GM12865 (cell line): ENCODE results near the gene RANBP10.
"Not testable (repeated sequence)": the region's sequence is repeated elsewhere in the genome, so short reads cannot be mapped to it uniquely, and the experiment has no call there.

Source experiments
- DNase-seq: peaks from one replicate; pipeline ENCODE4 v3.0.0; 2010; ENCODE audit warnings: low read depth
- H3K4me3 ChIP-seq: 2 replicates; pipeline ENCODE4 v1.5.1; 2011; ENCODE audit warnings: mild to moderate bottlenecking, low read depth, low read length, control low read depth
- TF ChIP-seq, protein P1 (sequence below): IDR thresholded peaks from 2 replicates; pipeline ENCODE4 v1.5.1; 2011; ENCODE audit warnings: low read length, control low read depth, low read depth, inconsistent platforms; ENCODE audit not compliant: insufficient read depth; ENCODE audit errors: missing control alignments

The RANBP10 gene

DNA sequence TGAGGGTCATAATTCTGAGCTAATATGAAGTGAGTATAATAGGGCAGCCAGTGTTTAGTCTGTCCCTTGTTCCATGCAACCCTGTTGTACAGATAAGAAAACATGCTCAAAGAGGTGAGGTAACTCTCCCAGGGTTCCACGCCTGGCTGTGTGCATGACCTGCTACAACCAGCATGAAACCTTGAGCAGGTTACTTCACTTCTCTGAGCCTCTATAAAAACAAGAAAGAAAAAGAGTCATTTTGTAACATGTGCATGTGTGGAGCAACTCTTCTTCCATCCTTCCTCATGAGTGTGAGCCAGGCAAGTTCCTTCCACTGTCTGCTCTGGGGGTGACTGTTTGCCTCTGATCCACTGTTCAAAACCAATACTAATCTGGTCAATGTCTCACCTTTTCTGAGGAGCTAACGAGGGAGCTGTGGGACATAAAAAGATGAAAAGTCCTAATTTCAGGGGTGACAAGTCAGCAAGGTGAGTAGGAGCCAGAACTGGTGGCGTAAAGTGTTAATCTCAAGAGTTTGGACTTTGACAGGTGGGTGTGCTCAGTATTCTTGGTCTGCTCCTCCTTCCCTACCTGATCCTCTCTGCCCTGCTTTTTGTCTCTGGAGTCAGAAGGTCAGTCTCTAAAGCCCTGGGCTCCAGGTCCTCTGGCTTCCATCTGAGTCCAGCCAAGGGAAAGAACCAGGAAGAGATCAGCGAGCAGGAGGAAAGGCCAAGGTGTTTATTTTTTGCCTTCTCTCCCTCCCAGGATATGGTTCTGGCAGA, 108.8 kb downstream of the RANBP10 start:
- TF ChIP-seq, protein P1, sequence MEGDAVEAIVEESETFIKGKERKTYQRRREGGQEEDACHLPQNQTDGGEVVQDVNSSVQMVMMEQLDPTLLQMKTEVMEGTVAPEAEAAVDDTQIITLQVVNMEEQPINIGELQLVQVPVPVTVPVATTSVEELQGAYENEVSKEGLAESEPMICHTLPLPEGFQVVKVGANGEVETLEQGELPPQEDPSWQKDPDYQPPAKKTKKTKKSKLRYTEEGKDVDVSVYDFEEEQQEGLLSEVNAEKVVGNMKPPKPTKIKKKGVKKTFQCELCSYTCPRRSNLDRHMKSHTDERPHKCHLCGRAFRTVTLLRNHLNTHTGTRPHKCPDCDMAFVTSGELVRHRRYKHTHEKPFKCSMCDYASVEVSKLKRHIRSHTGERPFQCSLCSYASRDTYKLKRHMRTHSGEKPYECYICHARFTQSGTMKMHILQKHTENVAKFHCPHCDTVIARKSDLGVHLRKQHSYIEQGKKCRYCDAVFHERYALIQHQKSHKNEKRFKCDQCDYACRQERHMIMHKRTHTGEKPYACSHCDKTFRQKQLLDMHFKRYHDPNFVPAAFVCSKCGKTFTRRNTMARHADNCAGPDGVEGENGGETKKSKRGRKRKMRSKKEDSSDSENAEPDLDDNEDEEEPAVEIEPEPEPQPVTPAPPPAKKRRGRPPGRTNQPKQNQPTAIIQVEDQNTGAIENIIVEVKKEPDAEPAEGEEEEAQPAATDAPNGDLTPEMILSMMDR = no peak
- DNase-seq = no peak
- H3K4me3 ChIP-seq = no peak overlapping the region

DNA sequence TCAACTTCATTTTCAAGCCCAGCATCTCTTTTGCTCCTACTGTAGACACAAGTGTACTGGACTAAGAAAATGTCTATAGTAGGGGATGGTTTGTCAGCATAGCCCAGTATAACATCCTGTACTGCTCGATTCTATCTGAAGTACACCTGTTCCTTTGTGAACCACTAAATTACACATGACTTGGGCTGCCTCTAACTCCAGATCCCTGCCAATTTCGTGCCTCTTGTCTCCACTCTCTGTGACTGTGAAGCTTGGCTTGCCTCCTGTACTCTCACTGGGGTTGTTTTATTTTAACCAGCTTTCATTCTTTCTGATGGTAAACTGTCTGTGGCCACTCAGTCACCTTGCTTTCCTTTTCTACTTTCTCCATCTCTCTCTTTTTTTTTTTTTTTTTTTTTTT, 111.7 kb downstream of the RANBP10 start:
- H3K4me3 ChIP-seq = no peak overlapping the region
- no peak for DNase-seq
- TF ChIP-seq, protein P1 = no peak

DNA sequence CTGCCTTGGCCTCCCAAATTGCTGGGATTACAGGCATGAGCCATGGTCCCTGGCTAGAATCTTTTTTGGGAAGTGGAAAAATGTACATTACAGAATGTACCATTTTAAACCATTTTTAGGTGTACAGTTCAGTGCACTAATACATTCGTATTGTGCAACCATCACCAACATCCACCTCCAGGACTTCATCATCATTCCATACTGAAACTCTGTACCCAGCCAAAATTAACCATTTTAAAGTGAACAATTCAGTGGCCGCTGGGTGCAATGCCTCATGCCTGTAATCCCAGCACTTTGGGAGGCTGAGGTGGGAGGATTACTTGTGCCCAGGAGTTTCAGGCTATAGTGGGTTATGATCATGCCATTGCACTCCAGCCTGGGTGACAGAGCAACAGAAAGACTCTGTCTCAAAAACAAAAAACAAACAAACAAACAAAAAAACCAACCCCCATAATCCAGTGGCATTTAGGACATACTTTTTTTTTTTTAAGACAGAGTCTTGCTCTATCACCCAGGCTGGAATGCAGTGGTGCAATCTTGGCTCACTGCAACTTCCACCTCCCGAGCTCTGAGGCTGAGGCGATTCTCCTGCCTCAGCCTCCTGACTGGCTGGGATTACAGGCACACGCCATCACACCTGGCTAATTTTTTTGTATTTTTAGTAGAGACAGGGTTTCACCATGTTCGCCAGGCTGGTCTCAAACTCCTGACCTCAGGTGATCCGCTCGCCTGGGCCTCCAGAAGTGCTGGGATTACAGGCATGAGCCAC, 112.7 kb downstream of the RANBP10 start:
- not testable (repeated sequence) for DNase-seq, H3K4me3 ChIP-seq

DNA sequence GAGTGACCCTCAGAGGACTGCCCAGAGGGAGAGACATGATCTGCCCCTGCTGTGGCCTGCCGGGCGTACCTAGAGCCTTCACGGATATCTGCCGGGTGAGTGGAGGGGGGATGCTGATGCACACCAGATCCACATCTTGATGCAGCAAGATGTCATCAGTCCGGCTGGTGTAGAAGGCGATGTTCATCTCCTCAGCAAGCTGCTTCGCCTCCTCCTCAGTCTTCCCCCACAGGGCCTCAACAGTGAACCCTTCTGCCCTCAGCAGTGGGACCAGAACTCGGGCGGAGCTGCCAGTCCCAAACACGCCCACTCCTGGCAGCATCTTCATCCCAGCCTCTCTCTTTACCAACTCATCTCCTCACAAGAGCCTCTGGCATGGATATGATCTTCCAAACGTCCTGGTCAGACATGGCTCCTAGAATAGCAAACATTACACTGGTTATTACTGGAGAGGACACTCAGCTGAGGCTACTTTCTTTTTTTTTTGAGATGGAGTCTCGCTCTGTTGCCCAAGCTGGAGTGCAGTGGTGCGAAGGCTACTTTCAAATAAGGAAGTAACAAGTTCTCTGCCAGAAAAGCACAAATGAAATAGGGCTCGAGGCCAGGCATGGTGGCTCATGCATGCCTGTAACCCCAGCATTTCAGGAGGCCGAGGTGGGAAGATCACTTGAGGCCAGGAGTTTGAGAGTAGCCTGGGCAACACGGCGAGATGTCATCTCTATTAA, 120.8 kb downstream of the RANBP10 start:
- TF ChIP-seq, protein P1 = no peak
- no peak for DNase-seq
- no peak overlapping the region for H3K4me3 ChIP-seq

DNA sequence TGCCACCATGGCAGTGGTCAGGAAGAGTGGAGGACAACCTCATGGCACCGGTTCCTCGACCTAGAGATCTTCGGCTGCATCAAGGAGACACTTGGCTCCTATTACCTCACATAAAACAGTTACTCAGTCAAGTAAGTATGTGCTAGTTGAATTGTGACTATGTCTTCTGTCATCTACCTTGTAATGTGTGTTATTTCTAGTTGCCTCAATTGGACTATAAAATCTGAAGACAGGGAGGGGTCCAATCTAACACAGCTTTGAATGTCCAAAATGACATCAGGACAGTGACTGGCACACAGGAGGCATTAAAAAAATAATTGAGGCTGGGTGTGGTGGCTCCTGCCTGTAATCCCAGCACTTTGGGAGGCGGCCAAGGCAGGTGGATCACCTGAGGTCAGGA, 122.6 kb downstream of the RANBP10 start:
- DNase-seq = no peak
- H3K4me3 ChIP-seq = no peak overlapping the region
- TF ChIP-seq, protein P1 = no peak

DNA sequence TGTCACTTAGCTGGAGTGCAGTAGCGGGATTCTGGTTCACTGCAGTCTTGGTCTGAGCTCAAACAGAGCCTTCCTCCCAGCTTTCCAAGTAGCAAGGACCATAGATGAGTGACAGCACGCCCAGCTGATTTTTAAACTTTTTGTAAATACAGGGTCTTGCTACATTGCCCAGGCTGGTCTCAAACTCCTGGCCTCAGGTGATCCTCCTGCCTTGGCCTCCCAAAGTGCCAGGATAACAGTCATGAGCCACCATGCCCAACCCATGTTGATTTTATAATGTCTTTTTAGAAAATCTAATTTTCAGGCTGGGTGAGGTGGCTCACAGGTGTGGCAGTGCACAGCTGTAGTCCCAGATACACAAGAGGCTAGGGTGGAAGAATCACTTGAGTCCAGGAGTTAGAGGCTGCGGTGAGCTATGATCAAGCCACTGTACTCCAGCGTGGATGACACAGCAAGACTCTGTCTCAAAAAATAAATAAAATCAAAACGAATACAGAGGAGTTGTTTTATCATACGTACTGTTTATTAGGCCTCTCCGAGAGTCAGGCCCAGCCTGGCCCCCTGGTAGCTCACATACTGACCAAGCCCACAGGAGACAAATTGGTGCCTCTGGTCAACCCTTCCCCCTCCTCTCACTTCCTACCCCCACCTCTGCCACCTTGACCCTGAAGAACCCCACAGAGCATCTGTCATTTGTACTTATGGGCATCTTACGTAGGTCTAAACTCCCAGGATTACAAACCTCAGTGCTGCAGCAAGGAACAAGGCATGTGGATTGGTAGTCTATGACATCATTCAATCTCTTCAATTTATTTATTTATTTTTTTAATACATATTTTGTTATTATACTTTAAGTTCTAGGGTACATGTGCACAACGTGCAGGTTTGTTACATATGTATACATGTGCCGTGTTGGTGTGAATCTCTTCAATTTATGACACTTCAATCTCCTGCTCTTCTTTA, 126.1 kb downstream of the RANBP10 start:
- H3K4me3 ChIP-seq = no peak overlapping the region
- TF ChIP-seq, protein P1 = no peak
- DNase-seq = no peak
